Activated CD8-positive, alpha-beta memory T cell treated with anti-CD3 and anti-CD28 coated beads for 1 hour (primary cell): ENCODE results near the gene VMP1.
"Not testable (repeated sequence)": the region's sequence is repeated elsewhere in the genome, so short reads cannot be mapped to it uniquely, and the experiment has no call there.

ENCODE experiments used
- DNase-seq, 2 donors: peaks; one replicate each; pipeline ENCODE4 v3.0.0-alpha.2; 2020; ENCODE audit warnings: low read depth in 1 of 2; ENCODE audit errors: extremely low read depth in 1 of 2

The VMP1 gene

GRCh38 chr17:59776577-59776976 is 69.1 kb downstream of the VMP1 start:
- DNase-seq = no peak

- no peak for DNase-seq
These were observed 69.6 kb downstream of the VMP1 start for GRCh38 chr17:59777033-59777432.

GRCh38 chr17:59778996-59779395 is 71.5 kb downstream of the VMP1 start:
- DNase-seq = no peak

- no peak for DNase-seq
These were observed 72.1 kb downstream of the VMP1 start for GRCh38 chr17:59779521-59779920.

GRCh38 chr17:59780548-59780947 is 73.1 kb downstream of the VMP1 start:
- DNase-seq = not testable (repeated sequence)

- no peak for DNase-seq
These were observed 76.0 kb downstream of the VMP1 start for GRCh38 chr17:59783221-59784047.

GRCh38 chr17:59785091-59785799 is 77.8 kb downstream of the VMP1 start:
- no peak for DNase-seq

- DNase-seq = no peak
These were observed 78.7 kb downstream of the VMP1 start for GRCh38 chr17:59786213-59786535.

GRCh38 chr17:59786536-59787319 is 79.3 kb downstream of the VMP1 start:
- peak; percentile 23 to 55 for DNase-seq

GRCh38 chr17:59789849-59790248 is 82.4 kb downstream of the VMP1 start:
- DNase-seq = not testable (repeated sequence)

GRCh38 chr17:59790418-59790817 is 83.0 kb downstream of the VMP1 start:
- DNase-seq = not testable (repeated sequence)

GRCh38 chr17:59790910-59791309 is 83.5 kb downstream of the VMP1 start:
- no peak for DNase-seq

GRCh38 chr17:59791603-59792457 is 84.4 kb downstream of the VMP1 start:
- no peak for DNase-seq

GRCh38 chr17:59792458-59792823 is 85.0 kb downstream of the VMP1 start:
- not testable (repeated sequence) for DNase-seq

- no peak for DNase-seq
These were observed 85.8 kb downstream of the VMP1 start for GRCh38 chr17:59793205-59793604.

GRCh38 chr17:59796138-59796537 is 88.7 kb downstream of the VMP1 start:
- no peak for DNase-seq

GRCh38 chr17:59796785-59797205 is 89.3 kb downstream of the VMP1 start:
- DNase-seq = no peak

GRCh38 chr17:59798111-59798510 is 90.7 kb downstream of the VMP1 start:
- DNase-seq = no peak

GRCh38 chr17:59800530-59800942 is 93.1 kb downstream of the VMP1 start:
- no peak for DNase-seq

GRCh38 chr17:59802160-59802559 is 94.7 kb downstream of the VMP1 start:
- DNase-seq = no peak
